WI38 (cell line): ENCODE results near the gene DNAJC16.

Experiments
- H3K4me3 ChIP-seq: 2 replicates; pipeline ENCODE4 v1.5.1; 2011; ENCODE audit warnings: low read depth, mild to moderate bottlenecking, control low read depth, low read length
- TF ChIP-seq, protein P1 (sequence below): IDR thresholded peaks from 2 replicates; pipeline ENCODE4 v1.5.1; 2012; ENCODE audit warnings: low read depth, mild to moderate bottlenecking, control low read depth, low read length

The DNAJC16 gene

GRCh38 chr1:15568387-15569073 lies 41.9 kb downstream of the DNAJC16 start:
- H3K4me3 ChIP-seq, result no peak overlapping the region
- TF ChIP-seq, protein P1, sequence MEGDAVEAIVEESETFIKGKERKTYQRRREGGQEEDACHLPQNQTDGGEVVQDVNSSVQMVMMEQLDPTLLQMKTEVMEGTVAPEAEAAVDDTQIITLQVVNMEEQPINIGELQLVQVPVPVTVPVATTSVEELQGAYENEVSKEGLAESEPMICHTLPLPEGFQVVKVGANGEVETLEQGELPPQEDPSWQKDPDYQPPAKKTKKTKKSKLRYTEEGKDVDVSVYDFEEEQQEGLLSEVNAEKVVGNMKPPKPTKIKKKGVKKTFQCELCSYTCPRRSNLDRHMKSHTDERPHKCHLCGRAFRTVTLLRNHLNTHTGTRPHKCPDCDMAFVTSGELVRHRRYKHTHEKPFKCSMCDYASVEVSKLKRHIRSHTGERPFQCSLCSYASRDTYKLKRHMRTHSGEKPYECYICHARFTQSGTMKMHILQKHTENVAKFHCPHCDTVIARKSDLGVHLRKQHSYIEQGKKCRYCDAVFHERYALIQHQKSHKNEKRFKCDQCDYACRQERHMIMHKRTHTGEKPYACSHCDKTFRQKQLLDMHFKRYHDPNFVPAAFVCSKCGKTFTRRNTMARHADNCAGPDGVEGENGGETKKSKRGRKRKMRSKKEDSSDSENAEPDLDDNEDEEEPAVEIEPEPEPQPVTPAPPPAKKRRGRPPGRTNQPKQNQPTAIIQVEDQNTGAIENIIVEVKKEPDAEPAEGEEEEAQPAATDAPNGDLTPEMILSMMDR, result no peak

DNA sequence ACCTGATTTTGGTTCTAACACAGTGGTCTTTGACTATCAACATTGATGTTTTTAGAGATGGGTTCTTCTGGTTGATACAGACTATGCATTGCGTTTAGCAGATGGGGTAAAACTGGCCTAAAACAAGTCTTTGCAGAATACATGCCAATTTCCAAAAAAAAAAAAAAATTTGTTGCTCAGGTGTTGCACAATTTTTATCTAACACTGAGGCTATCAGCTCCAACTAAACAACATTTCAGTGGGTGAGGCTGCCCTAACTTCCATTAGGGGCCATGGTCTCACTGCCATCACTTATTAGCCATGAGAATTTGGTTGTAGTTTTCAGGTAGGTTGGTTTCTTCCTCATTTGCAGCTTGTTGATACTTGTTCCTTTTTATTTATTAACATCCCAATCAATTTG lies 44.2 kb downstream of the DNAJC16 start:
- TF ChIP-seq, protein P1, result no peak

GRCh38 chr1:15571266-15571665 lies 44.6 kb downstream of the DNAJC16 start:
- TF ChIP-seq, protein P1, result no peak
- H3K4me3 ChIP-seq, result no peak overlapping the region

More for the DNA sequence above, 44.2 kb downstream of the DNAJC16 start:
- no peak overlapping the region for H3K4me3 ChIP-seq

DNA sequence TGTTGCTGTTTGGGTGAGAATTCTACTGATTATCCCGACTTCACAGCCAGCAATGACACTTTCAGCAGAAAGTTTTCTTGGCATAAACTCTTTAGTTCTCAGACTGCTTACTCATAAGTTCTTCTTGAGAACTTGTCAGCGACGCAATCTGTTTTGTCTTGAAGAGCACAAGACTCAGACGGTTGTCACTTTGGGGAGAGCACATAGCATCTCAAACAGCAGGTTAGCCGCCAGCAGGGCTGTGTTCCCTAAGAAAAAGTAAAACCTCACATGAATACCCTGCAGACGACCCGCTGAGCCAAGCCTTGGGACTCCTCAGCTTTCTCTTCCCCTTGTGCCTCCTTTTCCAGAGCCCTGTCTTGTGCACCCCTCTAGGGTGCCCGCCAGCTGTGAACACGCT lies 46.8 kb downstream of the DNAJC16 start:
- H3K4me3 ChIP-seq, result no peak overlapping the region
- TF ChIP-seq, protein P1, result no peak

- no peak overlapping the region for H3K4me3 ChIP-seq
- TF ChIP-seq, protein P1, result no peak
Observed at GRCh38 chr1:15574741-15575140, 48.1 kb downstream of the DNAJC16 start.

- TF ChIP-seq, protein P1, result no peak
- H3K4me3 ChIP-seq, result no peak overlapping the region
Observed at GRCh38 chr1:15575549-15576150, 49.0 kb downstream of the DNAJC16 start.

DNA sequence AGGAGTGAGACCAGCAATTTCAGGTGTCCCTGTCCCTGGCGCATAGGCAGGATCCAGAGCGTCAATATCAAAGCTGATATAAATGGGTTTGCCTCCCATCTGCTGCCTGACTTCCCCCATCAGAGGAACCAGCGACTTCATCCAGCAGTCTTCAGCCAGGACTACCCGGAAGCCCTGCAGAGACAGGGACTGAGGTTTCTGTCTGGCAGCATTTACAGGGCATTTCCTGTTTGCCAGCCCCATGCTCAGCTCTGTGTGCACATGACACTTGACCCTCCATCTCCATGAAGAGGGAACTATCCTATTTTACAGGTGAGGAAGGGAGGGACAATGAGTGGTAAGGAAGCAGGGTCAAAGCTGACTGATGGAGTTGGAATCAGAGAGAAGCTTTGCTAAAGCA lies 51.0 kb downstream of the DNAJC16 start:
- H3K4me3 ChIP-seq, result no peak overlapping the region
- TF ChIP-seq, protein P1, result no peak
